Measurements from ENCODE around the gene CASP8.

Gene CASP8

DNA sequence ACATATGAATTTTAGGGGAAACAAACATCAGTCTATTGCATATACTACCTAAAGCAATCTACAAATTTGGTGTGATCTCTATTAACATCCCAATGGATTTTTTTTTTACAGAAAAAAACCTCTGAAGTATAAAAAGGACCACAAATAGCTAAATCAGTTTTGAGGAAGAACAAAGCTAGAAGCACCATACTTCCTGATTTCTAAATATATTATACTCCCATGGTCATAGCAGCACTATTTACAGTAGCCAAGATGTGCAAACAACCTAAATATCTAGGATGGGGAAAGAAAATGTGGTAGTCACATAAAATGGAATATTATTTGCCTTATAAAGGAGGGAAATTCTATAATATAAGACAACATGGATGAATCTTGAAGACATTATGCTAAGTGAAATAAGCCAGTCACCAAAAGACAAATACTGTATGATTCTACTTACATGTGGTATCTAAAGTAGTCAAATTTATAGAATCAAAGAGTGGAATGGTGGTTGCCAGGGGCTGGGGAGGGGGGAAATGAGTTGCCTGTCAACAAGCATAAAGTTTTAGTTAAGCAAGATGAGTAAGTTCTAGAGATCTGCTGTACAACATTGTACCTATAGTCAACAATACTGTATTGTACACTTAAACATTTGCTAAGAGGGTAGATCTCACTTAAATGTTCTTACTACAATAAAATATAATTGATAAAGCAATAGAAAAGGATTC lies 17.6 kb upstream of the CASP8 start:
- DNase-seq (ENCODE audit: low read depth): no peak

DNA sequence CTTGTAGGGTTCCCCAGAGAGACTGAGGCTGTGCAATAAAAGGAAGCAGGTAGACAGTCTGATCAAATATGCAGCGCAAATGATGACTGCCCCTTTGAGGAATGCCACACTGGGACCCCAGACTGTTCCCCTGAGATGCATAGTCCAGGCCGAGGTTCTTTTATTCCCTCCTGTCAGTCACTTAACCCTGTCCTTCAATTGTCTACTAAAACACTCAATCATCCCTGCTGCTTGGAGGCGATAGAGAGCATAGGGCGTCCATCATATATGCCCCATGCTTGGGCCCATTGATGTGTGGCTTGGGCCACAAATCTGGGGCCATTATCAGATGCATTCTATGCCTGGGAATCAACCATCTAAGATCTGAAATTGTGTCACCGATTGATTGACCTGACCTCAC lies 15.5 kb upstream of the CASP8 start:
- no peak for DNase-seq (ENCODE audit: low read depth)

GRCh38 chr2:201246280-201246679 lies 14.1 kb upstream of the CASP8 start:
- no peak for DNase-seq (ENCODE audit: low read depth)

- DNase-seq (ENCODE audit: low read depth): no peak
Measured at GRCh38 chr2:201248288-201248844, 12.0 kb upstream of the CASP8 start.

DNA sequence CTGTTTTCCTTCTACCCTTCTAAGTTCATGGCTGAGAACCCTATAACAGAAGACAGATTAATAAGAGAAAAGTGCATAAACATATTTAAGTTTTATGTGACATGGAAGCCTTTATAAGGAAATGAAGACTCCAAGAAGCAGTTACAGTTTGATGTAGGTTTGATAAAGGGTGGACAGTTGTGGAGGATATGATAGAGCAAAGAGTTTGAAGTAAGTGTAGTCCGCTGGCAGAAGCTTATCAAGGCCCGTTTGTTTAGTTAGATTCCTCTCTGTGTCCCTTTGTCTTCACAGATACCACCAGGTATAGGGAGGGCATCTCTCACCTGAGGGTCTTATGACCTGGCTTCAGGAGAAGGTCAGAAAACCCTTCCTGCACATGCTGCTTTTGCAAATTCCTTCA lies 10.4 kb upstream of the CASP8 start:
- no peak for DNase-seq (ENCODE audit: low read depth)

DNA sequence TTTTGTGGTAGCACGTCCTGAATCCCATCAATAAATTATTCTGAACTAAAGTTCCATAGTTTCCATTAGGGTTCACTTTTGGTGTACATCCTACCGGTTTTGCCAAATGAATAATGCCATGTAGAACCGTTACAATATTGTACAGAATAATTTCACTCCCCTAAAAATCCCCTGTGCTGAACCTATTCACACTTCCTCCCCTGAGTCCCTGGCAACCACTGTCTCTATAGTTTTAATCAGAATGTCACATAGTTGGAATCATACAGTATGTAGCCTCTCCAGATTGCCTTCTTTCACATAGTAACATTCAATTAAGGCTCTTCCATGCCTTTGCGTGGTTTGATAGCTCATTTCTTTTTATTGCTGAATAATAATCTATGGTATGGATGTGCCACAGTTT lies 9.6 kb upstream of the CASP8 start:
- no peak for DNase-seq (ENCODE audit: low read depth)

DNA sequence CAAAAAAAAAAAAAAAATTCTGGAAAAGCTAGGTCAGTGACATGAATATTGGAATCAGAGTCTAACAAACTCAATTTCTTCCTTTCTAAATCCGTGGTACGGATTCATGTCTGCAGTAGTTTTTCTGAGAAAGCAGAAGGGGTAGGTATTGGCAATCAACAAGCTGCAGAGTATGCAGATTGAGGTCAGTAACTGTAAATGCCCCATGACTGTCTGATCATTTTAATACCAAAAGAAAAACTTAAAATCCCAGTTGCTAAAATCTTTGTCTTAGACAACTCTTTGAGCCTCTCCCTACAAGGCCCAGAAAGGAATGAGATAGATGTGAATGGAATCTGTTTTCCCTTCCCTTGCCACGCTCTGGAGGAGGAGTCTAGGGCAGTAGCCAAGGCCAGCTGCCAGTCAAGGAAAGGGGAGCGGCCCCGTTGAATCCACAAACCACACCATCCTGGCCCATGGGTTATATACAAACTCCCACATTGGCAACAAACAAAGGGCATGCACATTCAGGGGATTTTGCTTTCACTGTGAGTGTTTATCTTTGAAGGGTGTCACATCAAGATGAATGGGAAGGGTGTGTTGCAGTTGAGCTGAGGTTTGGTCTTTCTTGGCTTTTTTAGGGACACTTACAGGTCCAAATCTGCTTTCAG lies 6.1 kb upstream of the CASP8 start:
- peak; percentile 71 for DNase-seq (ENCODE audit: low read depth)

DNA sequence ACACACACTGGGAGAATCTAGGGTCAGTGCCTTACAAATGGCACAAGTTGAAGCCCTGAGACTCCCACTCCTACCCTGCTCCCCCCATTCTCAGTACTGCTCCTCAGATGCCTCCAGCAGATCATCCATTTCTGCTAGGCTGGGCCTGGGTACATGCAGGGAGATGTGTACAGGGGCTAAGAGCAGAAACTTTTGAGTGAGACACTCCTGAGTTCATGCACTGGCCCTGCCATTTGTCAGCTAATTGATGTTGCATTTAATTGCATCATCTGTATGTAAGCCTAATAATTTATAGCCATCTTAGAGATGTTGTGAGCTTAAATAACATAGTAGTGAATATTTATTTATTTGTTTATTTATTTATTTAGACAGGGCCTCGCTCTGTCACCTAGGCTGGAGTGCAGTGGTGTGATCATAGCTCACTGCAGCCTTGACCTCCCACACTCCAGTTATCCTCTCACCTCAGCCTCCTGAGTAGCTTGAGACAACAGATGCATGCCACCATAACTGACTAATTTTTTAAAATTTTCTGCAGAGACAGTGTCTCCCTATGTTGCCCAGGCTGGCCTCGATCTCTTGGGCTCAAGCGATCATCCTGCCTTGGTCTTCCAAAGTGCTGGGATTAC lies 4.8 kb upstream of the CASP8 start:
- DNase-seq (ENCODE audit: low read depth): no peak

- no peak for DNase-seq (ENCODE audit: low read depth)
Measured at GRCh38 chr2:201256082-201256481, 4.3 kb upstream of the CASP8 start.

GRCh38 chr2:201257381-201257955 lies 2.9 kb upstream of the CASP8 start:
- no peak for DNase-seq (ENCODE audit: low read depth)

DNA sequence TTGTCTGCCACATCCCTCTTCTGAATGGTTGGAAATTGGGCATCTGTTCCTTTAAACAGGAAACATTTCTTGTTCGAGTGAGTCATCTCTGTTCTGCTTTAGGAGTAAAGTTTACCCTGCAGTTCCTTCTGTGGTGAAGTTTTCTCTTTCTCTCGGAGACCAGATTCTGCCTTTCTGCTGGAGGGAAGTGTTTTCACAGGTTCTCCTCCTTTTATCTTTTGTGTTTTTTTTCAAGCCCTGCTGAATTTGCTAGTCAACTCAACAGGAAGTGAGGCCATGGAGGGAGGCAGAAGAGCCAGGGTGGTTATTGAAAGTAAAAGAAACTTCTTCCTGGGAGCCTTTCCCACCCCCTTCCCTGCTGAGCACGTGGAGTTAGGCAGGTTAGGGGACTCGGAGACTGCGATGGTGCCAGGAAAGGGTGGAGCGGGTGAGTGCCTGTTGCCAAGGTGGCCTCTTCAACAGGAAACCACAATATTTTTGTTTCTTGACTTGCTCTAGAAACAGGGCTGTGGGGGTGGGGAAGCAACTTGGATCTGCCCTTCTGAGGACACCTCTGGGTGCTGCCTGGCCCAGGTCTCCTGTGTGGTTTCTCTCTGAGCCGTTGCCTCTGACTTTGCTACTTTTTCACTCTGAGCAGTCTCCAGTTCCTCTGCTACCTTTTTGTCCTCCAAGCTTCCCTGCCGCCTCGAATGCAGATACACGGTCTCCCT lies 2.2 kb upstream of the CASP8 start:
- DNase-seq (ENCODE audit: low read depth): peak; percentile 88

- DNase-seq (ENCODE audit: low read depth): no peak
Measured at GRCh38 chr2:201258666-201259615, 1.4 kb upstream of the CASP8 start.

DNA sequence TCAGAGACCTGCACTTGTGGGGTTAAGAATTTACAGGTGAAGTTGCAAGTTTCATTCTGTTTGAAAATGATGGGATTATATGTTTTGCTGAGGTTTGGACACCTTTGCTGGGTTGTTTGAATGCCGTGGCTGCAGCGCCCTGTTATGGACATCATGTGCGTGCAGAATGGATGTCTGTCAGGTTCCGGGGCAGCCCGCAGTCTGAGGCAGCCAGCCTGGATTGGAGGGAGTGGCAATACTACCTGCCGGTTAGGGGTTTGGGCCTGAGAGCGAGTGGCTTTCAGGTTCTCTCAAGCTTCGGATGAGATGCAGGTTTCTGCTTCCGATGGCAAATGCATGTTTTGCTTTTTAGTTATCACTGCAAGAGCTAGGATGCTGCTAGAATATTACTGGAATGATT lies 1.1 kb downstream of the CASP8 start:
- no peak for DNase-seq (ENCODE audit: low read depth)

DNA sequence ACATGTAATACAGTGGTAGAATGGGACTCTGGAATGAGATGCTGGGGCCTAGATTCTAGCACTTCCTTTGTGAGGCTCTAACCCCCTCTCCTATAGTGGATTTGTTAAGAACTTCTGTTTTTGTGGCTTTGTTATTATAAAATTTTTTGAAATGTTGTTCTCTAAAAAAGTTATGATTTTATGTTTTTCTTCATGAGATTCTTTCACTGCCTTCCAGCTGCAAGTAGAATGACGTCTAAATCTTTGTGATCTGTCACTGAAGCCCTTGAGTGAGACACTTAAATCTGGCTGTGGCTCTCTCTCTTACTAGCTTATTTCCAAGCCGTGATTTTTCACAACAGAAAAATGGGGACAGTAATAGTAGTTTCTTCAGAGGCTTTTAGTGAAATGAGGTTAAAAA lies 1.6 kb downstream of the CASP8 start:
- no peak for DNase-seq (ENCODE audit: low read depth)

DNA sequence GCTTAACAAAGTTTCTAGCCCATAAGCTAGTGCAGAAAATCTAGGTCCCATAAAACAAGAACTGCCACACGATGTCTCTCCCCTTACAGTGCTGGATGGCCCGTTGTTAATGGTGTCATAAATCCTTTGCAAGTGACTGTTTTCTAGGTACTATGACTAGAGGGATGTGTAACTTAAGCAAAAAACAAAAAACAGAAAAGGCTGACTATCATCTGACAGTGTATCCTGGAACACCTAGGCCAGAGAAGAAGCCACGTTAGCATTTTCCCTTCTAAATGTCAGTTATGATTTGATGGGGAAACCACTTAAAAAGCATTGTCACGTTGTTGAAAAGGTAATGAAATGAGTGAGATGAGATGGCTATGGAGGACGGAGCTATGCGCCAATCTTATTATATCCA lies 2.4 kb downstream of the CASP8 start:
- no peak for DNase-seq (ENCODE audit: low read depth)

- no peak for DNase-seq (ENCODE audit: low read depth)
Measured at GRCh38 chr2:201263779-201264178, 3.4 kb downstream of the CASP8 start.

GRCh38 chr2:201264472-201265173 lies 4.3 kb downstream of the CASP8 start:
- DNase-seq (ENCODE audit: low read depth): no peak

DNA sequence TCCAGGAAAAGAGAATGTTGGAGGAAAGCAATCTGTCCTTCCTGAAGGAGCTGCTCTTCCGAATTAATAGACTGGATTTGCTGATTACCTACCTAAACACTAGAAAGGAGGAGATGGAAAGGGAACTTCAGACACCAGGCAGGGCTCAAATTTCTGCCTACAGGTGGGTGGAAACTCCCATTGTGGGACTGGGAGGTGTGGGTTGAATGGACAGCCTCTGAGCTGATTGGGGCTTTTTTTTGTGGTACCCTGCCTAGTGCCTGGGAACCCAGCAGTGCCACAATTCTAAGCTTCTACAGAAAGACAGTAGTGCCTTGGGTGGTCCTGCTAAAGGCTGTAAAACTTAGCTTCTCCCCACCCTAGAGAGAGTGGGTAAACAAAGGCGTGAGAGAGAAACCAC lies 6.3 kb downstream of the CASP8 start:
- no peak for DNase-seq (ENCODE audit: low read depth)

DNA sequence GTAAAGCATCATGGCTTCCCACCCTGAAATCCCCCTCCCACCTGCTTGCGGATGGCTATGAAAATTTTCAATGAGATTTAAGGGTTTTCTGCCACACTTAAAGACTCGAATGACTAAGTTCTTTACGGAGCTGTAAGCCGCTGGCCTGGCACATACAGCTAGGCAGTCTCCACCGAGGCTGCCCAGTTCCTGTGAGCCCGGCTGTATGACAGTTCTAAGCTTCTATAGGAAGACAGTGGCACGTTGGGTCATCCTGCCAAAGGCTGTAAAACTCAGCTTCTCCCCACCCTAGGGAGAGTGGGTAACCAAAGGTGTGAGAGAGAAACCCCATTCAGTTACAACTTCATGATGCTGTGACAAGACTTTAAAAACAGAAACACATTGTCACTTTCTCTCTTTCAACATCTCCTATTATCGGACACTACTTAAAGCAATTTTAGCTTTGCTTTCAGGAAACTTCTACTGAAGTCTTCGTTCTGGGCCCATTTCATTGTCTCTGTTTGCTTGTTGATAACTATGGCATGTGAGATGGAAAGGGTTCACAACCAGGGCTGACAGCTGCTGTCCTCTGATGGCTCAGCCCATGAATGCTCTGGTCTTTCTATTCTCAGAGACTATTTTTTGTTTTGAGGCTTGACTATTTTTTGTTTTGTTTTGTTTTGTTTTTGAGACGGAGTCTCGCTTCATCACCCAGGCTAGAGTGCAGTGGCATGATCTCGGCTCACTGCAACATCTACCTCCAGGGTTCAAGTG lies 7.1 kb downstream of the CASP8 start:
- no peak for DNase-seq (ENCODE audit: low read depth)

DNA sequence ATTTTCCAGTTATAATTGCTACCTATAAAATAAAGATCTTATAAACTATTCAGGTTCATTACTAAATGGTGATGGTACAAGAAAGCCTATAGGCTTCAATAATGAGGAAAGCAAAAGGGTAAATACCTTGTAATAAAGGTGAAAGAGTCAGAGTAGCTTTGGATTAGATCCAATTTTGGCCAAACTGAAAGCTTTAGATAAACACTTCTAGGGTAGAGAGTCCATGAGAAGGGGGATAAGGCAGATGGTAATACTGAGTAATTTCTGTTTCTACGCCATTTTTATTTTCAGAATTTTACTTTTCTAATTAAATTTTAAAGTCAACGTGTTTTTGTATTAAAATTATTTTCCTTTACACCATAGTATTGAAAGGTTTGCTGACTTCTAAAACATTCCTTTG lies 9.4 kb downstream of the CASP8 start:
- no peak for DNase-seq (ENCODE audit: low read depth)
